CD14-positive monocyte (primary cell): Measurements from ENCODE around the gene ACSM2A. TPM values are rescaled to one million over a fixed set of nuclear protein-coding genes. Genes with fewer than 3 reads are reported as not detected.

ENCODE experiments used
- polyA plus RNA-seq, 3 donors: library from polyadenylated mRNA; depleted of rRNA in 1 of 3; unstranded in 2 of 3; stranded (reverse) in 1 of 3; fragments of 300-500 nt in 2 of 3; fragments of >200 nt in 1 of 3; fragmentation: Illumina TruSeq in 2 of 3; gene quantifications; 1 replicate in 2 of 3; 2 replicates in 1 of 3; pipeline ENCODE4 v1.2.3, GENCODE V29; 2012 to 2021

The ACSM2A gene
- polyA plus RNA-seq, 3 donors = not detected

Other genes with a start within 250 kb of the ACSM2A start
- gene GP2, start 124.0 kb upstream of the ACSM2A start, polyA plus RNA-seq = not detected
- gene UMOD, start 98.8 kb upstream of the ACSM2A start, polyA plus RNA-seq = not detected
- gene PDILT, start 46.8 kb upstream of the ACSM2A start, polyA plus RNA-seq = not detected
- under 1 TPM; 0.05 to 0.33 (median 0.24) TPM for gene ACSM5, start 42.0 kb upstream of the ACSM2A start, polyA plus RNA-seq
- gene ACSM2B, start 124.8 kb downstream of the ACSM2A start, polyA plus RNA-seq = not detected
- gene ACSM1, start 246.2 kb downstream of the ACSM2A start, polyA plus RNA-seq = under 1 TPM in 2 of 3 donors, not detected in 1; 0.26 to 0.27 TPM